SK-N-SH (cell line): ENCODE results near the gene CFAP68. TPM values are rescaled to one million over a fixed set of nuclear protein-coding genes. Genes with fewer than 3 reads are reported as not detected.

ENCODE experiments used
- CTCF ChIA-PET: fragments of 300-600, 350-600 bp; formaldehyde crosslinking; extraction: SDS; loops from one replicate; lab custom pipeline; 2021; lab: Yijun Ruan, JAX
- POLR2A ChIA-PET: fragments of 350-600 bp; sonication (Branson Sonifier 250); formaldehyde crosslinking; extraction: SDS; loops from one replicate; lab custom pipeline; 2020; ENCODE audit warnings: antibody characterized with exemption, inconsistent platforms; lab: Yijun Ruan, JAX
- DNase-seq: peaks from one replicate; pipeline ENCODE4 v3.0.0; 2012
- H2AFZ ChIP-seq: fragments of 200-600 bp; sonication (generic); 2 replicates; pipeline ENCODE4 v1.8.1; 2016; ENCODE audit warnings: antibody characterized with exemption, mild to moderate bottlenecking, low read depth
- H3F3A ChIP-seq: fragments of 200-600 bp; sonication (generic); replicated peaks from 2 replicates; pipeline ENCODE3; 2016; ENCODE audit warnings: antibody characterized with exemption, mild to moderate bottlenecking; ENCODE audit not compliant: insufficient read depth
- H3K27ac ChIP-seq, 2 experiments: fragments of 200-500 bp in 1 of 2; fragments of 200-600 bp in 1 of 2; sonication (Bioruptor generic) in 1 of 2; sonication (generic), shearing (Covaris generic) in 1 of 2; 2 replicates each; pipeline versions ENCODE4 v1.5.1 to v1.6.1; 2014 to 2016; ENCODE audit warnings: low read depth in 2 of 2, inconsistent platforms in 1 of 2, low read length in 1 of 2, mild to moderate bottlenecking in 1 of 2, mixed read lengths in 1 of 2
- H3K27me3 ChIP-seq: fragments of 200-600 bp; sonication (generic), shearing (Covaris generic); 2 replicates; pipeline ENCODE4 v1.6.1; 2016; ENCODE audit warnings: mixed run types; ENCODE audit not compliant: insufficient read depth
- H3K36me3 ChIP-seq, 2 experiments: fragments of 200-500 bp in 1 of 2; fragments of 200-600 bp in 1 of 2; sonication (Bioruptor generic) in 1 of 2; sonication (generic) in 1 of 2; replicated peaks in 1 of 2; 2 replicates each; pipeline versions ENCODE3 to v1.5.1; 2014 to 2016; ENCODE audit warnings: low read length in 1 of 2, mild to moderate bottlenecking in 1 of 2; ENCODE audit not compliant: insufficient read depth in 2 of 2, control insufficient read depth in 1 of 2
- H3K4me1 ChIP-seq, 2 experiments: fragments of 200-500 bp in 1 of 2; fragments of 200-600 bp in 1 of 2; sonication (Bioruptor generic) in 1 of 2; sonication (generic), shearing (Covaris generic) in 1 of 2; 2 replicates each; pipeline versions ENCODE4 v1.5.1 to v1.6.1; 2014 to 2016; ENCODE audit warnings: low read depth in 1 of 2, low read length in 1 of 2, mixed run types in 1 of 2; ENCODE audit not compliant: insufficient read depth in 2 of 2, control insufficient read depth in 1 of 2
- H3K4me2 ChIP-seq: fragments of 200-600 bp; sonication (generic), shearing (Covaris generic); 2 replicates; pipeline ENCODE4 v1.6.1; 2017; ENCODE audit warnings: mixed run types
- H3K4me3 ChIP-seq, 2 experiments: fragments of 200-500 bp in 1 of 2; fragments of 200-600 bp in 1 of 2; sonication (Bioruptor generic) in 1 of 2; sonication (generic), shearing (Covaris generic) in 1 of 2; 2 replicates each; pipeline versions ENCODE4 v1.5.1 to v1.8.1; 2014 to 2016; ENCODE audit warnings: low read depth in 2 of 2, inconsistent platforms in 1 of 2, low read length in 1 of 2, mild to moderate bottlenecking in 1 of 2, mixed read lengths in 1 of 2, moderate library complexity in 1 of 2
- H3K79me2 ChIP-seq: fragments of 200-600 bp; sonication (generic); 2 replicates; pipeline ENCODE4 v1.8.1; 2017; ENCODE audit warnings: mild to moderate bottlenecking; ENCODE audit not compliant: insufficient read depth
- H3K9ac ChIP-seq: fragments of 200-600 bp; sonication (generic); 2 replicates; pipeline ENCODE4 v1.6.1; 2017; ENCODE audit warnings: mixed run types
- H3K9me2 ChIP-seq: fragments of 200-600 bp; sonication (generic); 2 replicates; pipeline ENCODE4 v1.6.1; 2017; ENCODE audit warnings: mixed run types
- H3K9me3 ChIP-seq: fragments of 200-600 bp; sonication (generic); 2 replicates; pipeline ENCODE4 v1.6.1; 2017; ENCODE audit warnings: mixed run types, mild to moderate bottlenecking, moderate library complexity
- H4K20me1 ChIP-seq: fragments of 200-600 bp; sonication (generic); 2 replicates; pipeline ENCODE4 v1.6.1; 2017; ENCODE audit warnings: mild to moderate bottlenecking, mixed run types; ENCODE audit not compliant: insufficient read depth
- CHD2 ChIP-seq: fragments of 150-350 bp; IDR thresholded peaks from 2 replicates; pipeline ENCODE4 v1.6.1; 2018; ENCODE audit warnings: low read length; ENCODE audit not compliant: partially characterized antibody
- GABPA ChIP-seq: IDR thresholded peaks from 2 replicates; pipeline ENCODE4 v1.4.0; 2012; ENCODE audit warnings: low read depth, mild to moderate bottlenecking
- NFIC ChIP-seq: IDR thresholded peaks from 2 replicates; pipeline ENCODE4 v1.4.0; 2012; ENCODE audit warnings: borderline replicate concordance
- NRF1 ChIP-seq: IDR thresholded peaks from 2 replicates; pipeline ENCODE4 v1.6.1; 2012; ENCODE audit warnings: low read depth, mild to moderate bottlenecking, low read length
- RFX5 ChIP-seq: IDR thresholded peaks from 2 replicates; pipeline ENCODE4 v1.6.1; 2012; ENCODE audit warnings: mild to moderate bottlenecking, improper control_type of control experiment, low read length
- SMC3 ChIP-seq: IDR thresholded peaks from 2 replicates; pipeline ENCODE4 v1.6.1; 2012; ENCODE audit warnings: low read depth, low read length, improper control_type of control experiment
- TCF12 ChIP-seq: IDR thresholded peaks from 2 replicates; pipeline ENCODE4 v1.4.0; 2012
- TEAD4 ChIP-seq: IDR thresholded peaks from 2 replicates; pipeline ENCODE4 v1.4.0; 2012; ENCODE audit warnings: mild to moderate bottlenecking, borderline replicate concordance; ENCODE audit not compliant: insufficient read depth
- WGBS: methylation state at CpG from one replicate; pipeline ENCODE4 v1.1.6; 2017; ENCODE audit warnings: low lambda C conversion rate; 5-methylcytosine and 5-hydroxymethylcytosine counted together
- polyA plus RNA-seq, 3 experiments: library from polyadenylated mRNA; depleted of rRNA; stranded (reverse); fragments of >200 nt; gene quantifications; 2 replicates each; pipeline ENCODE4 v1.2.3, GENCODE V29; 2012
- TF ChIP-seq, protein P1 (sequence below): IDR thresholded peaks from 2 replicates; pipeline ENCODE4; 2012
- TF ChIP-seq, protein P2 (sequence below): IDR thresholded peaks from 2 replicates; pipeline ENCODE4 v1.4.0; 2012; ENCODE audit warnings: low read depth, borderline replicate concordance
- TF ChIP-seq, protein P3 (sequence below): fragments of 200-600 bp; sonication (generic); IDR thresholded peaks from 2 replicates; pipeline ENCODE4 v1.6.1; 2017; ENCODE audit warnings: antibody characterized with exemption, mild to moderate bottlenecking, moderate library complexity

CFAP68 gene
- polyA plus RNA-seq, 1 of the 3 experiments (the other 2 are of a cell fraction), result 61.2 TPM

DNA sequence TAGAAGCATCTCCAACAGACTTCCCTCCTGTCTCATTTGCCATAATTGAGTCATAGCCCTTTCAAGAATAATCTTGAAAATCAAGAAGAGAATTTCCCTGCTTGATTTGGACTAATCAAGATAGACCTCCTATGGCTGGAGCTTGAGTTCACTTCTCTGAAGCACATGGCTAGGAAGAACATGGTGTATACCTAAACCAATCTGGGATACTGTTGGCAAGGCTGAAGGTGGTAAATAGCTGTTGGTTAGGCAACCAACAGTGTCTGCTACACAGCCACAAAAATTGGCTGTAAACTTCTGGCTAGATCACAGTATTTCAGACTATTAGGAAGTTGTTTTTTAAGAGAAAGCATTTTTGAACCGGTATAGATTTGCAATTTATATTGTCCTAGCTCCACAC lies 27.3 kb downstream of the CFAP68 start:
- Histone ChIP-seq H3K36me3 (no peaks in the 10 kb centered on the region), H3K9me2 (no peaks in the 10 kb centered on the region), H3K4me3 (no peak overlapping the region), H4K20me1 (no peaks in the 10 kb centered on the region), H3K27me3 (no peaks in the 10 kb centered on the region), H3K4me1 (no peaks in the 10 kb centered on the region), H3K27ac (no peak overlapping the region), H3K79me2 (no peaks in the 10 kb centered on the region), H3K4me2 (no peak overlapping the region), H3F3A (peaks cover 13% of the 10 kb centered on the region)
- 76% methylated on average over 1 of the region's 1 CpG for WGBS
- POLR2A ChIA-PET, result no interaction called here
- TF ChIP-seq, protein P1, sequence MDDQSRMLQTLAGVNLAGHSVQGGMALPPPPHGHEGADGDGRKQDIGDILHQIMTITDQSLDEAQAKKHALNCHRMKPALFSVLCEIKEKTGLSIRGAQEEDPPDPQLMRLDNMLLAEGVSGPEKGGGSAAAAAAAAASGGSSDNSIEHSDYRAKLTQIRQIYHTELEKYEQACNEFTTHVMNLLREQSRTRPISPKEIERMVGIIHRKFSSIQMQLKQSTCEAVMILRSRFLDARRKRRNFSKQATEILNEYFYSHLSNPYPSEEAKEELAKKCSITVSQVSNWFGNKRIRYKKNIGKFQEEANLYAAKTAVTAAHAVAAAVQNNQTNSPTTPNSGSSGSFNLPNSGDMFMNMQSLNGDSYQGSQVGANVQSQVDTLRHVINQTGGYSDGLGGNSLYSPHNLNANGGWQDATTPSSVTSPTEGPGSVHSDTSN, result no peak
- TF ChIP-seq NFIC (no peak), CHD2 (no peak), SMC3 (no peak), TCF12 (no peak), TEAD4 (no peak), GABPA (no peak), RFX5 (no peak), NRF1 (no peak)
- TF ChIP-seq, protein P2, sequence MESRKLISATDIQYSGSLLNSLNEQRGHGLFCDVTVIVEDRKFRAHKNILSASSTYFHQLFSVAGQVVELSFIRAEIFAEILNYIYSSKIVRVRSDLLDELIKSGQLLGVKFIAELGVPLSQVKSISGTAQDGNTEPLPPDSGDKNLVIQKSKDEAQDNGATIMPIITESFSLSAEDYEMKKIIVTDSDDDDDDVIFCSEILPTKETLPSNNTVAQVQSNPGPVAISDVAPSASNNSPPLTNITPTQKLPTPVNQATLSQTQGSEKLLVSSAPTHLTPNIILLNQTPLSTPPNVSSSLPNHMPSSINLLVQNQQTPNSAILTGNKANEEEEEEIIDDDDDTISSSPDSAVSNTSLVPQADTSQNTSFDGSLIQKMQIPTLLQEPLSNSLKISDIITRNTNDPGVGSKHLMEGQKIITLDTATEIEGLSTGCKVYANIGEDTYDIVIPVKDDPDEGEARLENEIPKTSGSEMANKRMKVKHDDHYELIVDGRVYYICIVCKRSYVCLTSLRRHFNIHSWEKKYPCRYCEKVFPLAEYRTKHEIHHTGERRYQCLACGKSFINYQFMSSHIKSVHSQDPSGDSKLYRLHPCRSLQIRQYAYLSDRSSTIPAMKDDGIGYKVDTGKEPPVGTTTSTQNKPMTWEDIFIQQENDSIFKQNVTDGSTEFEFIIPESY, result no peak
- TF ChIP-seq, protein P3, sequence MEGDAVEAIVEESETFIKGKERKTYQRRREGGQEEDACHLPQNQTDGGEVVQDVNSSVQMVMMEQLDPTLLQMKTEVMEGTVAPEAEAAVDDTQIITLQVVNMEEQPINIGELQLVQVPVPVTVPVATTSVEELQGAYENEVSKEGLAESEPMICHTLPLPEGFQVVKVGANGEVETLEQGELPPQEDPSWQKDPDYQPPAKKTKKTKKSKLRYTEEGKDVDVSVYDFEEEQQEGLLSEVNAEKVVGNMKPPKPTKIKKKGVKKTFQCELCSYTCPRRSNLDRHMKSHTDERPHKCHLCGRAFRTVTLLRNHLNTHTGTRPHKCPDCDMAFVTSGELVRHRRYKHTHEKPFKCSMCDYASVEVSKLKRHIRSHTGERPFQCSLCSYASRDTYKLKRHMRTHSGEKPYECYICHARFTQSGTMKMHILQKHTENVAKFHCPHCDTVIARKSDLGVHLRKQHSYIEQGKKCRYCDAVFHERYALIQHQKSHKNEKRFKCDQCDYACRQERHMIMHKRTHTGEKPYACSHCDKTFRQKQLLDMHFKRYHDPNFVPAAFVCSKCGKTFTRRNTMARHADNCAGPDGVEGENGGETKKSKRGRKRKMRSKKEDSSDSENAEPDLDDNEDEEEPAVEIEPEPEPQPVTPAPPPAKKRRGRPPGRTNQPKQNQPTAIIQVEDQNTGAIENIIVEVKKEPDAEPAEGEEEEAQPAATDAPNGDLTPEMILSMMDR, result no peak
- TF ChIP-seq, all 33 proteins: peak for 0
- Histone ChIP-seq H3K9me3 (no peaks in the 10 kb centered on the region), H3K9ac (no peak overlapping the region), H2AFZ (peak overlapping the region; percentile 42; the same call in 1 of the 2 replicates)
- DNase-seq, result no peak
- CTCF ChIA-PET, result interaction anchor here (1.0 kb wide), 1 partner anchor 17 kb away, joined by 3 read pairs; no protein-coding TSS in a partner anchor

DNA sequence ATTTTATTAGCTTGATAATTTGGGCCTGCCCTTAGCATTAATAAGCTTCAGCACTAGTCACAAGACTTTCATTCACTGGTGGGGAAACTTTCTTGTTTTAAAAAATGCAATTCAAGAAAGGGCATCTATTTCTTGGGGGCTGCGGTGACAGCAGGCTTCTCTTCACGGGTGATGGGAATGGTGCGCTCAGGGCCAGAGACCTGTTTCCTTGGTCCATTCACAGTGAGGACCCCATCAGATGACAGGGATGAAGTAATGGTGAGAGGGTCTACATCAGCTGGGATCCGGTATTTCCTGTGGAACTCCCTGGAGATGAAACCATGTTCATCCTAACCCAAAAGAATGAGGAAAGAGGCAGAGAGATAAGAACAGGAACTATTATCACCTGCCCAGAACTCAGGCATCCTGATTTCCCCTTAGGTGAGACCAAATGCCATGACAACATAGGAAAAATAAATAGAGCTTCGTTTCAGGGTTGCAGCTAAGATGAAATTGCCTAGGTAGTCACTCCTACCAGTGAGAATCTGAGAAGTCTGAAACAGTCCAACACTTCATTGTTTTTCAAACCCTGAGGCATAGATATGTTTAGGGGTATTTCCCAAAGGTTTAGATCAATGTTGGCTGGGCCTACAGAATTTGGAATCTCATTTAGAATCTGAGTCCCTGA lies 29.4 kb downstream of the CFAP68 start:
- TF ChIP-seq, protein P2, result no peak
- TF ChIP-seq, all 33 proteins: peak for 0
- H3K9me2 ChIP-seq, result no peaks in the 10 kb centered on the region
- no peak overlapping the region for H2AFZ ChIP-seq
- no peaks in the 10 kb centered on the region for H4K20me1 ChIP-seq
- no peaks in the 10 kb centered on the region for H3K9me3 ChIP-seq
- no peaks in the 10 kb centered on the region for H3K79me2 ChIP-seq
- no peak for DNase-seq
- H3K27me3 ChIP-seq, result no peaks in the 10 kb centered on the region
- CTCF ChIA-PET, result no interaction called here
- H3K9ac ChIP-seq, result no peak overlapping the region
- no peak overlapping the region for H3K27ac ChIP-seq
- no peaks in the 10 kb centered on the region for H3K36me3 ChIP-seq
- H3K4me1 ChIP-seq, result peaks cover 6 to 7% of the 10 kb centered on the region in 2 experiments; a peak in 2 of 4 replicates
- POLR2A ChIA-PET, result no interaction called here
- H3K4me3 ChIP-seq, result no peak overlapping the region
- WGBS, result 78% methylated on average over 5 of the region's 5 CpGs
- peaks cover 13% of the 10 kb centered on the region for H3F3A ChIP-seq
- no peak overlapping the region for H3K4me2 ChIP-seq
